GM19452 (cell line): ENCODE results near the gene SELL.
A peak's percentile ranks its signal among the peaks of the same experiment; 100 is the strongest.
"Not testable (repeated sequence)": the region's sequence is repeated elsewhere in the genome, so short reads cannot be mapped to it uniquely, and the experiment has no call there.

Experiments
- ATAC-seq: cut with Tn5 transposase; IDR thresholded peaks from one replicate; pipeline ENCODE4 v1.9.1; 2021; ENCODE audit not compliant: unreplicated experiment

Gene SELL

DNA sequence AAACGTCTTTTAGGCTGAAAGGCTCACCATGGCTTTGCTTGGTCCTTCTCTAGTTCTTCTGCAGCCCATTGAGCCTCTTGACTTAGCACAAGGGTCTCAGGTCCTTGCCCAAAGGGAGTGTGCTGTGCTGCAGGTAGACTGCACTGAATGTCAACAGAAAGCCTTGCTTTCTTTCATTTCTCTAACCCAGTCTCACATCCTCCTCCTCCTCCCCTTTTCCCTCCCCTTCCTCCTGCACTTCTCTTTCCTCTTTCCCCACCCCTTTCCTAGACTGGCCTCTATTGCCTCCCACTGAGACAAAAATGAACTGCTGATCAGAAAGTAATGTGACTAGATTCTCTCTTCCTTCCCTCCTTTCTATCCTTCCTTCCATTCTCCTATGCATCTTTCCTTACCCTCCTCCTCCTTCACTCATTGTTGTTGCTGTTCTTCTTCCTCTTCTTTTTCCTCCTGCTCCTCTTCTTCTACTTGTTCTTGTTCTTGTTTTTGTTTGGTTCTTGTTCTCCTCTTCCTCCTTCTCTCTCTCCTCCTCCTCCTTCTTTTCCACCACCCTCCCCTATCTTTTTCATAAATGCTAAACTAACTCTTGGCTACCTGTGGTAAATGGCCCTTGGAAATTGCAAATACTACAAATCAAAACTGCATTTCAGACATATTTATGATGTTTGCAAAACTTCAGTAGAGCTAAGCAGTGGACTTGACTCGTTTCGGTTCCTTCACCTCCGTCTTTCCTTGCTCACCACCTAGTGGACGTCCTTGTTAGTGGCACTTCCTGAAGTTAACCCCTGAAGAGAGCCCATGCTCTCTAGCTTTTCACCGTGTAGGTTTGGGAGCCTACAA, at the start of gene SELL:
Gene SELL (minus strand): TSS at position 152 of the 840 bp plus-strand sequence. CDS start 122 bp downstream, at position 30.
- peak; percentile 76 for ATAC-seq

- ATAC-seq = no peak
These were observed 47.6 kb upstream of the SELL start for GRCh38 chr1:169759038-169759437.

GRCh38 chr1:169753549-169753948, 42.1 kb upstream of the SELL start:
- ATAC-seq = no peak

- ATAC-seq = no peak
These were observed 38.6 kb upstream of the SELL start for GRCh38 chr1:169750041-169750440.

GRCh38 chr1:169746550-169746949, 35.1 kb upstream of the SELL start:
- no peak for ATAC-seq

DNA sequence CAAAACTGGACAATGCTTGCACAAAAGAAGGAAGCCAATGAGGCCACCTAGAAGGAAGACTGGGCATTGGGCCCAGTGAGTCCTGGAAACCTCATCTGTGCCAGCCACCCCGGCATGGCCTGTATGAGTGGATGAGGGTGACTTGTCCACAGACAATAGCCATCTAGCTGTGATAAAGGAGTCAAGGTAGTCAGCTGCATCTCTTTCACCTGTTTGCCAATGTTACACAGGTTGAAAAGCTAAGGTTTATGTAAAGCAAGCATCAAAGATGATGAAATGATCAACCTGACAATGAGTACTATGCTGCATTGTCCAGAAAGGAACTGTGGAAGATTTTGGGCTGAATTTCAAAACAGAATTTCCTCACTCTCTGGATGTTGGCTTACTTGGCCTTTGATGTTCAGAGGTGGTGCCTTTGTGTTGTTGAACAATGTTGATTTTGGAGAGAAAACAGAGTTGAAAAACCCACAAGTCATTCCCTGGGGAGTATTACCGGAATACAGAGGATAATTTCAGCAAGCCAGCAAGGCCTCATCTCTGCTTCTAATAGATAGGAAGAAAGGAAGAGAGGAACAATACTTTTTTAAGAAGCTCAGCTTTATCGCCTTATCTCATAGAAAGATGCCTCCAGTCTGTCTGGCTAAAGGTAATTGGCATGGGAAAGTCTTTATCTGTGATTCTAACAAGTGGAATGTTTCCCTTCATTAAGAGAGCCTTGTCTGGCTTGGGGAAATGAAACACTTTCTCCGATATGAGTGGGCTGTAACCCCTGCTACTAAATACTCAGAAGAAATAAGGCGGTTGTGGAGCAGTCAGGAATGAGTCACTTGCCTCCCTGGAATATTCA, 33.8 kb upstream of the SELL start:
- ATAC-seq = no peak

DNA sequence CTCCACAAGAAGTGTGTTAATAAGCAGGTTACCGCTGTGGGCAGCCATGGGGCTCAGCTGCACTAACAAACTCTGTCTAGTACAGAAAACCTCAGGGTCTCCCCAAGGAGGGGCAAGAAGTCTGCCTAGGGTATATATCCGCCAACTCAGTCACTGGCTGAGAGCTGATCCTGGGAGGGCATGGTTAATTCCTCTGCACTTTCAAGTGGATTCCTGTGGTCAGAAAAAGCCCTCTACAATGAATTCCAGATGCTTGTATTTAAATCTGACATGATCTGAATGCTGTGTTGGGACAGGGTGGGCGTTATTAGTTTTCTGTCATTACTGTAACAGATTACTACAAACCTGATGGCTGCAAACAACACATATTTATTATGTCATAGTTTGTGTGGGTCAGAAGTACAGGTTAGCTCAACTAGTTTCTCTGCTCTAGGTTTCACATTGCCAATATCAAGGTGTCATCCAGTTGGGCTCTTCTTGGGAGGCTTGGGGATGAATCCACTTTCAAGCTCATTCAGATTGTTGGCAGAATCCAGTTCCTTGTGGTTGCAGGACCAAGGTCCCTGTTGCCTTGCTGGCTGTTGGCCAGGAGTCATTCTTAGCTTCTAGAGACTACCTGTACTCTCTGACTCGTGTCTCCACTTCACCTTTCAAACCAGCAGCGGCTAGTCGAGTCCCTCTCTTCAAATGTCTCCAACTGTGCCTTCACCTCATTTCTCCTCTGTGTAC, 30.4 kb upstream of the SELL start:
- no peak for ATAC-seq

DNA sequence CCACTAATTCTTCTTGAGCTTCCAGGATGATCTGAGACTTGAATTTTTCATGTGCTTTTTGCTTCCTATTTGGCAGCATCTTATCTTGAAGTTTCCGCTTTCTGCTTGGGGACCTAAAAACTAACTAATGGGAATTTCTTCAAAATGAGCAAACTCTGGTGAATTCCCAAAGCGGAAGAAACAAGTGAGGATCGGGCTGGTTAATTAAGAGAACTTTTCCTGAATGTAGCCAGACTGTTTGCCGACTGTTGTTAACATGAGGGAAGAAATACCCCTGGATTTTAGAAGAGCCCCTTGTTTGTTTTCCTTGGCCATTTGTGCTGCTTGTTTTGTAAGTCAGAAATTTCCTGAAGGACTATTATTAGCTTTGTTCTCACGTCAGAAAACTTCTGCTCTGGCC, 28.6 kb upstream of the SELL start:
- no peak for ATAC-seq

DNA sequence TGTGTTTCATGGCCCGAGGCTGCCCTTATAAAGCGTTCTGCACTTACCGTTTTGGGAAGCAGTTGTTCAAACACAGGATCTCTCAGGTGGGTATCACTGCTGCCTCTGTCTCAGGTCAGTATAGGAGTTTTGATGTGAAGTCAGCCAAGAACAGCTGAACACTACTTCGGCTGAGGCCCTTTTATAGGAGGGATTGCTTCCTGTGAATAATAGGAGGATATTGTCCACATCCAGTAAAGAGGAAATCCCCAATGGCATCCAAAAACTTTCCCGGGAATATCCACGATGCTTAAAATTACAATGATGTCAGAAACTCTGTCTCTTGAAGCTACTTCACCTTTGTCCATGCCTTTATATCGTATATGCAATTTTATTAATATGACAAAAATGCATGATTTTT, 22.5 kb upstream of the SELL start, which contains the start of gene SELE:
Gene SELE (minus strand): TSS at position 156 of the 400 bp plus-strand sequence. CDS start 467 bp downstream, outside the sequence.
- ATAC-seq = no peak

DNA sequence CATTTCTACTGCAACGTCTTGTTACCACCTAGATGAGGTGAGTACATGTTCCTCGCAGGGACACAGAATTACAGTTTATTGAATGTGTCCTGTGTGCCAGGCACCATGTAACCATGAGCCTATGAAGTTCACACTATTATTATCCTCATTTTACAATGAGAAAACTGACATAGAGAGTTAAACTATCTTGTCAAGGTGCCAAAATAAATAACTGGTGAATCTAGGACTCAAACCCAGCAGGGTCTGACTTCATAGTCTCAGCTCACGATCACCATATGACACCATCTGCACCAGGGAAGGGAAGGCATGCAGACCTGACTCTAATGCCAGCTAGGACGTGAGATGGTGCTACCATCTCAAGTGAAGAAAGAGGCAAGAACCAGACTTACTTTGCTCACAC, 20.0 kb upstream of the SELL start:
- no peak for ATAC-seq

GRCh38 chr1:169729991-169730390, 18.6 kb upstream of the SELL start:
- ATAC-seq = no peak

DNA sequence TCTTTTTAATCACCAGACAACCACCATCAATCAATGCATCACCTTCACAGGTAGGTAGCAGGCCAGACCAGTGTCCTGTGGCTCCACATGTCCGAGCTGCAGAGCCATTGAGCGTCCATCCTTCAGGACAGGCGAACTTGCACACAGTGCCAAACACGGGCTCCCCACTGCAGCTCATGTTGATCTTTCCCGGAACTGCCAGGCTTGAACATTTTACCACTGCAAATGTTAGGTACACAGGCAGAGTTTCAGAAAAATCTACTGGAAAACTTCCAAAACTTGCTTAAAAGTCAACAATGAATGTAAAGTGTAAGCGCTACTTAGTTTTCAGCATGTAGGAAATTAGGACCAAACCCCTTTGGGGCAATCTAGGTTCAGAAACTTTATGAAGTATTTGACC, 15.9 kb upstream of the SELL start:
- ATAC-seq = no peak

DNA sequence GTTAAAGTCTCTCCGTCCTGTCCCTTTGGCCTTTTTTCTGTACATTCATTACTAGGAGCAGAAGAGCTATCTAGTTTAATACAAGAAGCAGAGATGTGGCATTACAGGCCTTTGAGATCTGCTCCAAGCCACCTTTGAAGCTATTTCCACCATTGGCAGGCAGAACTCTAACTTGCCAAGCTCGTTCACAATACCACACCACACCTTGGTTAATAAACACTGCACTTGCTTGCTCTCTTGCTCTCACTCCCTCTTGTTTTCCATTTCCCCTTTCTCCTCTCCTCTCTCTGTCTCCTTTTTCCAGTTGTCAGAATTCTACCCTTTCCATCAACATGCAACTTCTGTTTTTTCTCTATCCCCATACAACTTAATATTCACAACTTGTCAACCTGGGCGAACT, 15.4 kb upstream of the SELL start:
- no peak for ATAC-seq

- ATAC-seq = no peak
These were observed 14.5 kb upstream of the SELL start for GRCh38 chr1:169725930-169726329.

DNA sequence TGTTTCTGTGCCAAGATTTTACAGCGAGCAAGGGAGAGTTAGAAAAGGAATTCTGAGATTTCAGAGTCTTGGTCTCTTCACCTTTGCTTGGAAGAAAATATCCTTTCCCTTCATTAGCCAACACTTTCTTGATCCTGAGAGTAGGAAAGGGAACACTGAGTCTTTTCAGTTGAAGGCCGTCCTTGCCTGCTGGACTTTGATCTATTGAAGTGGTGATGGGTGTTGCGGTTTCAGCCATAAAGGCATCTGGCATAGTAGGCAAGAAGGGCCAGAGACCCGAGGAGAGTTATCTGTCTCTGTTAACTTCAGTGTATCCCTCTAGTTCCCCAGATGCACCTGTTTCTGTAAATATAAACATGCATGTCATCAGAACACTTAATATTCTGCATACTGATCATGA, 12.7 kb upstream of the SELL start:
- ATAC-seq = no peak

GRCh38 chr1:169723763-169724162, 12.3 kb upstream of the SELL start:
- ATAC-seq = no peak

DNA sequence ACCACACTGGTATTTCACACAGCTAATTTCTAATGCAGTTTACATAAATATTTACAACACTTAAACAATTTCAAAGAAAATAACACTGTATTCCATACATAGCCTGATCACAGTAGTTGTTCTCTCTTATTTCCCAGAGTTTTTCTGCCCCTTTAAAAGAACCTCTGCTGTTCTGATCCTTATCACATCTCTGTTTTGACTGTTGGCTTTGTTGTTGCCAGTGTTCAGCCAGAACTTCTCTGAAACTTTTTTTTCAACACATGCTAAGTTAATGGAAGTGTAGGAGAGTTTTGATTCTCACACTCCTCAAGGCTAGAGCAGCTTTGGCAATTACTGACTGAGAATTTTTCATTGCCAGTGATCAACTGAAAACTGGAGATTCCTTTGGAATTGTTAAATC, 11.4 kb upstream of the SELL start:
- no peak for ATAC-seq

- ATAC-seq = not testable (repeated sequence)
These were observed 3.7 kb upstream of the SELL start for GRCh38 chr1:169715100-169715499.

DNA sequence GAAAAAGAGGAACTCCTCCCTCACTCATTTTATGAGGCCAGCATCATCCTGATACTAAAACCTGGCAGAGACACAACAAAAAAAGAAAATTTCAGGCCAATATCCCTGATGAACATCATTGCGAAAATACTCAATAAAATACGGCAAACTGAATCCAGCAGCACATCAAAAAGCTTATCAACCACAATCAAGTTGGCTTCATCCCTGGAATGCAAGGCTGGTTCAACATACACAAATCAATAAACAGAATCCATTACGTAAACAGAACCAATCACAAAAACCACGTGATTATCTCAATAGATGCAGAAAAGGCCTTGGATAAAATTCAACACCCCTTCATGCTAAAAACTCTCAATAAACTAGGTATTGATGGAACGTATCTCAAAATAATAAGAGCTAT, 1.7 kb upstream of the SELL start:
- ATAC-seq = not testable (repeated sequence)

- ATAC-seq = no peak
These were observed 850 bp upstream of the SELL start for GRCh38 chr1:169712309-169712631.

- no peak for ATAC-seq
These were observed 2.8 kb downstream of the SELL start for GRCh38 chr1:169708647-169709046.
